GM18909 (cell line): ENCODE results near the gene LAMC1.
"Not testable (repeated sequence)": the region's sequence is repeated elsewhere in the genome, so short reads cannot be mapped to it uniquely, and the experiment has no call there.

ENCODE experiments used
- ATAC-seq: cut with Tn5 transposase; IDR thresholded peaks from one replicate; pipeline ENCODE4 v1.9.1; 2021; ENCODE audit warnings: mild to moderate bottlenecking; ENCODE audit not compliant: unreplicated experiment, poor library complexity

The LAMC1 gene

DNA sequence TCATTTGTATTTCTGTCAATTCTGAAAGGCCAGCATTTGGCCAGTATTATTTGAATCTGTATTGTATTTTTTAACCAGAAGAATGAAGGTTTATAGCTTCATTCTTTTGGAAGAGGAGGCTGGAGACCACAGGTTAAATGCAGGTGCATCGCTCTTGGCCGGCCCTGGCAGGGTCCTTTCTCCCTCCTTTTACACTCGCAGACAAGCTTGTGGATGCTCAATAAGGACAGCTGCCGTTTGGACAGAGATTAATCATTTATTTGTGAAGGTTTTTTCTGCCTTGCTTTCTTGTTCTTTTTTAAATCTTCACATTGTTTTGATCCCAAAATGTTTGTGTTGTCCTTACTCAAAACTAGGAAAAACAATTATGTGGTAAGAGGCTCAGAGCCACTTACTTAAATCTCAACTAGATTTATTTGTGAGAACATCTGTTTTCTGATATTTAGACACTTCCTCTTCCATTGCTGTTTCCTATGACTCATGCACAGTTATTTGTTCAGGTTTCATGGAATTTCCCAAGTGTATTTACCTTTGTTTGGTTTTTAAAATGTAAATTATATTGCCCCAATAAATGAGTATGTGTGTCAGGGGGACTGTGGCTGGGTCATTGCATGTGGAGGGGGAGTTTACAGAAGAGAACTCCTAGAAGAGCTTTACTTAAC is 116.2 kb downstream of the LAMC1 start:
- ATAC-seq = no peak

DNA sequence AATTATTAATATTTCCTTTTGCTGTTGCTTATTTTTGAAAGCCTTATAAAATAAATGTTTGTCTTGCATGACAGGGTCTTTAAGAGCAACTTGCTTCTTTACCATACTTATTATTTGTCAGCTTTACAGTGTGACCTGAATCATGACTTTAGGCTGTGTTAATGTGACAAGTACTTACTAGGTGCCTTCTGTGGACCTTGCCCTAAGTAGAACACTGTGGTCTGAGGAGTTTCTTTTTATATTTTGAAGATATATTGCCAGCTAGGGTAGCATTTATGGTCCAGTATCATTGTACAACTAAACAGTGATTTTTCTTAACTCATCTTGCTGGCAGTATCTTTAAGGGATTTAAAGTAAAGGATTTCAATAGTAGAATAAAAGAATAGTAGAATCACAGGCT is 117.4 kb downstream of the LAMC1 start:
- ATAC-seq = no peak

DNA sequence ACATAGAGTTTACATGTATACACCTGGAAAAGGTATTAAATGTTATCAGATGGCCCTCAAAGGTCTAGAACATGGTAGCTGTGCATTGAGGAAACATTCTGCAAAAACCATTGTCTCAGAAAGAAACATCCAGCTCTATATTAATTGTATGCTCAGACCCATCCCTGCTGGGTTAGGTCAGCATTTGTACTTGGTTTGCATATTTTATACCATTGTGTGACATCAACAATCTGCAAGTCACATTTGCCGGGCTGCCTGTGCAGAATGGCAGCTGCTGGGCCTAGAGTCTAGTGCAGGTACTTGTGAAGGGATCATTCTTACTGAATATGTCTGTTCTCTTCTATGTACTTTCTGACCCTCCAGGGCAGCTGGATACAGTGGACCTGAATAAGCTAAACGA is 119.0 kb downstream of the LAMC1 start:
- ATAC-seq = no peak

DNA sequence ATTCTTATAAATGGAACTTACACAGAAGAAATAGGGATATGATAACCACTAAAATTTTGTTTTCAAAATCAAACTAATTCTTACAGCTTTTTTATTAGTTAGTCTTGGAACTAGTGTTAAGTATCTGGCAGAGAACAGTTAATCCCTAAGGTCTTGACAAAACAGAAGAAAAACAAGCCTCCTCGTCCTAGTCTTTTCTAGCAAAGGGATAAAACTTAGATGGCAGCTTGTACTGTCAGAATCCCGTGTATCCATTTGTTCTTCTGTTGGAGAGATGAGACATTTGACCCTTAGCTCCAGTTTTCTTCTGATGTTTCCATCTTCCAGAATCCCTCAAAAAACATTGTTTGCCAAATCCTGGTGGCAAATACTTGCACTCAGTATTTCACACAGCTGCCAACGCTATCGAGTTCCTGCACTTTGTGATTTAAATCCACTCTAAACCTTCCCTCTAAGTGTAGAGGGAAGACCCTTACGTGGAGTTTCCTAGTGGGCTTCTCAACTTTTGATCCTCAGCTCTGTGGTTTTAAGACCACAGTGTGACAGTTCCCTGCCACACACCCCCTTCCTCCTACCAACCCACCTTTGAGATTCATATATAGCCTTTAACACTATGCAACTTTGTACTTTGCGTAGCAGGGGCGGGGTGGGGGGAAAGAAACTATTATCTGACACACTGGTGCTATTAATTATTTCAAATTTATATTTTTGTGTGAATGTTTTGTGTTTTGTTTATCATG is 120.5 kb downstream of the LAMC1 start:
- ATAC-seq = no peak

DNA sequence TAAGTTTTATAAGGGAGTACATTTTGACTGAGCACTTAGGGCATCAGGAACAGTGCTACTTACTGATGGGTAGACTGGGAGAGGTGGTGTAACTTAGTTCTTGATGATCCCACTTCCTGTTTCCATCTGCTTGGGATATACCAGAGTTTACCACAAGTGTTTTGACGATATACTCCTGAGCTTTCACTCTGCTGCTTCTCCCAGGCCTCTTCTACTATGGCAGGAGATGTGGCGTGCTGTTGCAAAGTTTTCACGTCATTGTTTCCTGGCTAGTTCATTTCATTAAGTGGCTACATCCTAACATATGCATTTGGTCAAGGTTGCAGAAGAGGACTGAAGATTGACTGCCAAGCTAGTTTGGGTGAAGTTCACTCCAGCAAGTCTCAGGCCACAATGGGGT is 121.5 kb downstream of the LAMC1 start:
- no peak for ATAC-seq

DNA sequence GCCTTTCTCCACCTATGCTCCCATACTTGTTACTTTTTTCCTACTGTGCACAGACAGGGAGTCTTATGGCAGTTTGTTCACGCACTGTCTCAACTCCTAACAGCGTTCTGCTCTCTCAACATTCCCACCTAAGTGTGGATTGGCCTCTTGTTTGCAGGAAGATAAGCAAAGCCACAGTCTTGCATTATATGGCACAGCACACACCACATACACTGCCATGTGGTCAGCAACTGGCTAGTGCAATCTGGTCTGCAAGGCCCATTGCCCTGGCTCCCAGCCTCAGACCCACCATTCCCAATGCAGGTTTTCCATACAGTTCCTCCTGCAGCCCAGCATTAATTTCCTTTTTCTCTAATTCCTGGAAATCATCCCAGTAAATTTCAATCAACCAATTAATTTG is 124.5 kb downstream of the LAMC1 start:
- no peak for ATAC-seq

DNA sequence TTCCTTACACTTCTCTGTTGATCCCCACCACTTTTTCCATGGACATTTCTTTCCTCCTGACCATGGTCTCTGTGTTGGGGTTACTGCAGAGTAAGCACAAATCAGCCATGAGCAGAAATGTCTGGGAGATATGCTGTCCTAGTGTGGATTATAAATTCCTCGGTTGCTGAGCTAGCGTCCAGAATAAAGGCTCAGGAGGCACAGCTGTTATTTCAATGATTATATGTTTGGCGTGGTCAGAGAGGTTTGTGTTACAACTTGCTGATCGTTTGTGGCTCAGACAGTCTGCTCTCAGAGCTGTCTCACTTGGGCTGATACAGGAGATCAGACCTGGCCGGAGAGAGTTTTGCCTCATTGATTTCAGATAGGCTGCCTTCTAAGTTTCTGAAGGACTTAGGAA is 125.4 kb downstream of the LAMC1 start:
- no peak for ATAC-seq

DNA sequence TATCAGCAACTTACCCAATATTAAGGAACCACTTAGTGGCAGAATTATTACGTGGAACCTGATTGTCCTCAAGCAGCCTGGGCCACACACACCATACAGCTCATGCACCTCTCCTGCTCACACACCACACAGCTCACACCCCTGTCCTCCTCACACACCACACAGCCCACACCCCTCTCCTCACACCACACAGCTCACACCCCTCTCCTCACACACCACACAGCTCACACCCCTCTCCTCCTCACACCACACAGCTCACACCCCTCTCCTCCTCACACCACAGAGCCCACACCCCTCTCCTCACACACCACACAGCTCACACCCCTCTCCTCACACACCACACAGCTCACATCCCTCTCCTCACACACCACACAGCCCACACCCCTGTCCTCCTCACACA is 126.1 kb downstream of the LAMC1 start:
- ATAC-seq = no peak

DNA sequence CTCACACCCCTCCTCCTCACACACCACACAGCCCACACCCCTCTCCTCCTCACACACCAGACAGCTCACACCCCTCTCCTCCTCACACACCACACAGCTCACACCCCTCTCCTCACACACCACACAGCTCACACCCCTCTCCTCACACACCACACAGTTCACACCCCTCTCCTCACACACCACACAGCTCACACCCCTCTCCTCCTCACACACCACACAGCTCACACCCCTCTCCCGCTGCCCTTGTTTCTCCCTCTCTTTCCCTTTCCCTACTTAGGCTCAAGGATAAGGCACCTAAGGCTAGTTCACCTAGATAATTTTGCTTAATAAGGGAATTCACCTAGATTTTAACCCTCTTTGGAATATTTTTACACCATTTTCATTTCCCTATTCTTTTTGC is 126.8 kb downstream of the LAMC1 start:
- ATAC-seq = not testable (repeated sequence)

DNA sequence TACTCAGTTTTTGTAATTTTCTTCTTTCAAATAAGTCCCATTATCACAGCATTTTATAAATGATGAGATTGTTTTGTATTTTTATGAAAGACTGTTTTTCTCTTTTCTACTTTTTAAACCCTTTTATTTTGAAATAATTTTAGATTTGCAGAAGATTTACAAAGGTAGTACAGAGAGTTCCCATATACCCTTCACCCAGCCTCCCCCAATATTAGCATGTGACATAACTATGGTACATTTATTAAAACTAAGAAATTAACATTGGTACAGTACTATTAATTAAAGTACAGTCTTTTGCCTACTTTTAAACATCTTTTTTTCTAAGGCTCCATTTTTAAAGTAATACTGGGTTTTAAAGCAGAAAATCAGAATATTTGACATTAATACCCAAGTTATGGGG is 127.2 kb downstream of the LAMC1 start:
- ATAC-seq = no peak

DNA sequence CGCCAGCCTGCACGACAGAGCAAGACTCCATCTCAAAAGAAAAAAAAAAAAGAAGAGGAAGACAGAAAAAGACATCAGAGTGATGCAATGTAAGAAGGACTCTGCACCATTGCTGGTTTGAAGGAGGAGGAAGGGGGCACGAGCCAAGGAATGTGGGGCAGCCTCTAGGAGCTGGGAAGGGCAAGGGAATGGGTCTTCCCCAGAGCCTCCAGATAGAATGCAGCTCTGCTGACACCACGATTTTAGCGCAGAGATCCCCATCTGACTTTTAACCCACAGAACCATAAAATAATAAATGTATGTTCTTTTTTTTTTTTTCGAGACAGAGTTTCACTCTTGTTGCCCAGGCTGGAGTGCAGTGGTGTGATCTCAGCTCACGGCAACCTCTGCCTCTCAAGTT is 129.0 kb downstream of the LAMC1 start:
- ATAC-seq = no peak

DNA sequence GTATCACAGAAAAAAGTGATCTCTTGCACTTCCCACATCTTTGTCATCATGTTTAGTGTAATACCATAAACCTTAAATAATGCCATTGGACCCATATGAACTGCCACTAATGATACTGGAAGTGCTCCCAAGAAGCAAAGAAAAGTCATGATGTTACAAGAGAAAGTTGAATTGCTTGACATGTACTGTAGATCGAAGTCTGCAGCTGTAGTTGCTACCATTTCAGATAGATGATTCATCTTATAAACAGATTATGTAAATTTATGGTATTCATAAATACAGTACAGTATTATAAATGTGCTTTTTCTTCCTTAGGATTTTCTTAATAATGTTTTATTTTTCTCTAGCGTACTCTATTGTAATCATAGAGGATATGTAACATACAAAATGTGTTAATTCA is 132.7 kb downstream of the LAMC1 start:
- ATAC-seq = no peak

DNA sequence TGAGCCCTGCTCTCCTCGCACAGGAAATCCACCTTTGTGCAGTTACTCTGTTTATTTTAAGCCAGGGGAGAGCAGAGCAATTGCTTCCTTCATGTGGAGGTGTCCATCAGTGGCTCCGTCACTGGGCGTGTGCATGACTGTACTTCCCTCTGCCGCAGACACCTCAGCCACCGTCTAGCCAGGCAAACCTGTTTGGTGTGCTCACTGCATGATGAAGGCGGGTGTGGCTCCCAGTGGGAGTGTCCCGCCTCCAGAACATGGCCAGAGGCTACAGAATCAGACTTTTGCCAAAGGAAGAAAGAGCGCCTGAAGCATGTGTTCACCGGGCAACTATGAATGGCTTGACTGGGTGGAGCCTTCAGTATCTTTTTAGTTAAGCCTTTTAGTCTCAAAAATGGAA is 136.7 kb downstream of the LAMC1 start:
- no peak for ATAC-seq

DNA sequence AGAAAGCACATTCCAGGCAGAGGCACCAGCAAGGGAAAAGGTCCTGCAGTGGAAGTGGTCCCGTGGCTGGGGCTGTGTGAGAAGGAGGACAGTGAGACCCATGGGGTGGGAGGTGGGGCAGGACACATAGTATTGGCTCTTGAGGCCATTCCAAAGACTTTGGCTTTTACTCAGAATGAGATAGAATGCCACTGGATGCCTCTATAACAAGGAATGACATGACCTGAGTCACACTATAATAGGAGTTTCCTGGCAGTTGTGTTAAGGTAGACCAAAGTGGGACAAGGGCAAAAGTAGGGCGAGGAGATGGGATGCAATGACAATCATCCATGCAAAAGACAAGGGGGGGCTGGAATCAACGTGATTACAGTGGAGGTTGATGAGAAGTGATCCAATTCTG is 138.2 kb downstream of the LAMC1 start:
- no peak for ATAC-seq

DNA sequence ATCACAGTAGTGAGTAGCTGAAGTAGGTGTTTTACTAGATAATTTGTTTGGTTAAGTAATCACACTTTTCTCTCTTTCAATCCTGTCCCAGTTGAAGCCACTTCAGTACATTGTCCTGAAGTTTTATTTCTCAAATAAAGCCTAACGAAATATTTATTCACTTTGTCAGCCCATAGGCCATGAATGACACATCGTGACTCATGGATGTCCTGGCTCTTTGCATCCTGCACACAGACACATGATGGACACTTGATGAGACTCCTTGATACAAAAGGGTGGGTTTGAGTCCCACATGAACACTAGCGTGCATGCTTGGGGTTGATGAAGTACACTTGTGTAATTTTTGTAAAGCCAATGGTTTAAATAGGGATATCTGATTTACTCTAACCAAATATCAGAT is 140.1 kb downstream of the LAMC1 start:
- no peak for ATAC-seq

DNA sequence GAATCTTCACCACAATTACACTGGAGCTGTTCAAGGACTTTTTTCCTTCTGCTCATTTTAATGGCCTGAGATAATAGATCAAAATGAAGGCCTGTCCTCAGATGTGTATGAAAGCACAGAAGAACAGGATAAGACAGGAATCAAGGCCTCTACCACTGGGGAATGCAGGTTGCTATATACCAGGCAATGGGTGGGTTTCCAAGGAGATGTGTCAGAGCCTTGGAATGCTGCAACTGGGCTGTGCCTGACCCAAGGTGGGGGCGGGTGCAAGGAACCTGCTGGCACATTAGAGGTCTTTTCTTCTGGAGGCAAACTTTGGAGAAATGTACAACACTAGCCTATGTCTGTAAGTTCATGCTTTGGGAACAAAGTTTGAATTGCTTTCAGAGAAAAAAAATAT is 141.1 kb downstream of the LAMC1 start:
- ATAC-seq = no peak

DNA sequence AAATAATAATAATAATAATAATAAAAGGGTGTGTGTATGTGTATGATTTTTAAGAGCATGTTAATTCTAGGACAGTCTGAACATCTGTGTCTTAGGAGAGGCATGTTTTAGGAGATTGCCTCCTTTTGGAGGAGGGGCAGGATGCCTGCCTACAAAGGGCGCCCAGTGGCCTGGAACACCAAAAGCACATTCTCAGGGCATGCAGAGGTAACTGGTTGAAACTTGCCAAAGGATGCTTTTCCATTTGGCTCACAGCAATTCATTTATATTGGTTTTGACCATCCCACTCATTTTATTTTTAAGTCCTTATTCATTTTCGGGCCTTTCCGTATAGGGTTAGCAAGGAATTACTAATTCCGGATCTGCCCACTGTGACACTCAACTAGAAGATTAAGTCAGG is 141.7 kb downstream of the LAMC1 start:
- no peak for ATAC-seq

DNA sequence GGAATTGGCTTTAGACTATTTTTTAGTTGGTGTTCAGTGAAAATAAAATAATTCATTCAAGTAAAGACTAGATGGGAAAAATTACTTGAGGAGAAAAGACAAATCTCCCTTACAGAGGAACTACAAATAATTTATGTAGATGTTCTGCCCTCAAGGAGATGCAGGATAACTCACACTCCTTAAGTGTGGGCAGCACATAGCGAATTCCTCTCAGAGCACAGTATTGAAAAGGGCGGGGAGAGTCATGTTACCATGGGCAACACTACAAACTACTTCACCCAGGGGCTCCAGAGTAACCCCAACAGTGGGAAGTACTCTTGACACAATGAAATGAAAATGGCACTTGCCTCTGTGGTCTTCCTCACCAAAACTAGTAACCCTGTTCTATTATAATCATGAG is 142.2 kb downstream of the LAMC1 start:
- no peak for ATAC-seq

DNA sequence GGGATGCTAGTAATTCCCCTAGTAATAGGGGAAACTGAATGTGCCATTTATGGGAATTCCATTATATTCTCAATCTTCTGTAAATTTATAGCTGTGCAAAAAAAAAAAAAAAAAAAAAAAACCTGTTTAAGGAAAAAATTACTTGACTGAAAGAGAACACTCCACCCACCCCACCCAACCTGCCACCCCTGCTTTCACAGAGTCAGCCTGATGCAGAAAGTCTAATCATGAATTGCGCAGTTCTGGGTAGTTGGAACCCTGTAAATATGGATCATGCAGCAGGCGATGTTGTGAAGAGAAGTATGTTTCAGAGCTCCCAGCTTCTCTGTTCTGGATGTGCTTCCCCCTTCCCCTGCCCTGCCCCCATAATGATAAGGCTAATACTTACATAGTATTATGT is 143.2 kb downstream of the LAMC1 start:
- no peak for ATAC-seq

DNA sequence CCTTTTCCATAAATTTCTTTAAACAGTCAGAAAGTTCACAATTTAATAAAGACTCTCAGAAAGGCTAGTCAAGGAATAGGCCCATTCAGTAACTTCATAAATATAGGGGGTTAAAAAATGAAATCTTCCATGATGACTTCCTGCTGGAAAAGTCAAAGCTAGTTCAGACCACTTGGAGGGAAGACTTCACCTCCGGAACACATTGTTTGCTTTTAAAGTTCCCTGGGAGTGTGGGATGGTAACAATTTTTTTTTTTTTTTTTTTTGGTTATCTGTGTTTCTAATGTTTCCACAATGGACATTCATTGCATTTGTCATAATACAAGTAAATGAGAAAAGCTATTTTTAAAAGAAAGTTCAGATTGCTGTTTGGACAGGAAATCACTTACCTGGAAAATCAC is 144.5 kb downstream of the LAMC1 start:
- no peak for ATAC-seq

DNA sequence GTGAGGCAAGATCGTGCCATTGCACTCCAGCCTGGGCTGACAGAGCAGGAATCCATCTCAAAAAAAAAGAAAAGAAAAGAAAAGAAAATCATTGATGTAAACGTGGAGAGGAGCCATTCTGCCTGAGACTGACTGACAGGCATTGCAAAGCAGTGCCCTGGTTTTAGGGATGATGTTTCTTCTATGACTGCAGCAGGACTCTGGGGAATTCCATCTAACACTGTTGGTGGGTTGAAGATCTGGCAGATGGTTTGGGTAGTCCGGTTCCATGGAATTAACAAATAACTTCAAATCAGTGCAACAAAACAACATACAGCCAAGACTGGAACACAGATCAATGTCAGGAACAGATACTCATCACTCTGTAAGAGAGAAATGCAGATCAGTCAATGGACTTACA is 145.1 kb downstream of the LAMC1 start:
- ATAC-seq = no peak

DNA sequence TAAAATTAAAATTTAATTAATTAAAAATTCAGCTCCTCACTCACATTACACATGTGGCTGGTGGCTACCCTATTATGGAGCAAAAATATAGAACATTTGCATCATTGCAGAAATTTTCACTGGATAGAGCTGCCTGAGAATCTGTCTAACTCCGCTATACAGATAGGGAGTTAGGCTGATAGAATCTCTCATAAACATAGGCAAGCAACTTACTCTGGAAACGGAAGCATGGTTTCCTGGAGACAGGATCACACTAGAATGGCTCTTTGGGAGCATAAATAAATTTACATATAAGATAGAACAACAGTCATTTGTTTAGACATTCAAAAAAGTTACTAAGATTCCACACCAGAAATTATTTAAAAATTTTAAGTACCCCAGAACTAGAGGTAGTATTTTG is 150.6 kb downstream of the LAMC1 start:
- ATAC-seq = no peak
